Mucosa of rectum (tissue), 2 donors: ENCODE data around the gene TXNDC11.

Source experiments
- H3K27ac ChIP-seq, 2 donors: one replicate each; pipeline ENCODE4 v1.7.0; 2013; ENCODE audit warnings: inconsistent platforms in 2 of 2, low read depth in 2 of 2, low read length in 2 of 2
- H3K27me3 ChIP-seq, 2 donors: one replicate each; pipeline ENCODE4 v1.7.0; 2013; ENCODE audit warnings: low read length in 2 of 2; ENCODE audit not compliant: control insufficient read depth in 2 of 2, insufficient read depth in 2 of 2
- H3K36me3 ChIP-seq, 2 donors: one replicate each; pipeline ENCODE4 v1.7.0; 2013; ENCODE audit warnings: low read length in 2 of 2; ENCODE audit not compliant: control insufficient read depth in 2 of 2, insufficient read depth in 2 of 2
- H3K4me1 ChIP-seq, 2 donors: one replicate each; pipeline ENCODE4 v1.7.0; 2013; ENCODE audit warnings: low read length in 2 of 2, mild to moderate bottlenecking in 1 of 2; ENCODE audit not compliant: control insufficient read depth in 2 of 2, insufficient read depth in 2 of 2
- H3K4me3 ChIP-seq, 2 donors: one replicate each; pipeline ENCODE4 v1.7.0; 2013; ENCODE audit warnings: low read length in 2 of 2
- H3K9ac ChIP-seq, 2 donors: one replicate each; pipeline ENCODE4 v1.7.0; 2013; ENCODE audit warnings: low read length in 2 of 2, low read depth in 1 of 2, mild to moderate bottlenecking in 1 of 2
- H3K9me3 ChIP-seq, 2 donors: one replicate each; pipeline ENCODE4 v1.7.0; 2013; ENCODE audit warnings: low read length in 2 of 2; ENCODE audit not compliant: control insufficient read depth in 2 of 2
- donor health status: healthy.
- donor health status: Normal muscosa, but diverticular disease.

TXNDC11 gene

DNA sequence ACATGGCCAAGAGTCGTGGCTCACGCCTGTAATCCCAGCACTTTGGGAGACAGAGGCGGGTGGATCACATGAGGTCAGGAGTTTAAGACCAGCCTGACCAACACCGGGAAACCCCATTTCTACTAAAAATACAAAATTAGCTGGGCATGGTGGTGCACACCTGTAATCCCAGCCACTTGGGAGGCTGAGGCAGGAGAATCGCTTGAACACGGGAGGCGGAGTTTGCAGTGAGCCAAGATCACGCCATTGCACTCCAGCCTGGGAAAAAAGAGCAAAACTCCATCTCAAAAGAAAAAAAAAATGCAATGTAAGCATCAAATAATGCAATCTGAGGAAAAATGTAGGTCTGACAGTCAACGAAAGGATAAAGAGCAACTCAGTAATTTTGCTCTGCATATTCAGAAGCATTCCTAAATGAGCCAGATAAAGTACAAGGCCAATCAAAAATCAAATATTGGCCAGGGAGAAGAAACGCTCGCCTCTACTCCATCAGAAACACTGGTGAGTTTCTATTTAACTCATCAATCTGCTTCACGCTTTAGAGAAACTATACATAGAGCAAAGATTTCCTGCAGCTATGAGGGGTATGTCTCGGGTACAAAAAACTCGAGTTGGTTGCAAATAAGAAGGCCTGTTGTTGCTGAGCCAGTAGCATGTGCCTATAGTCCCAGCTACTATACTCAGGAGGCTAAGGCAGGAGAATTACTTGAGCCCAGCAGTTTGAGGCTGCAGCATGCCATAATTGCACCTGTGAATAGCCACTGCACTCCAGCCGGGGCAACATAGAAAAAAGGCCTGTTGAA lies 3.7 kb downstream of the TXNDC11 start:
- no peak overlapping the region for H3K27ac ChIP-seq
- peaks cover 25% of the 10 kb centered on the region in 2 donors for H3K4me1 ChIP-seq
- peak overlapping the region in 1 of 2 donors; percentile 52 for H3K4me3 ChIP-seq

DNA sequence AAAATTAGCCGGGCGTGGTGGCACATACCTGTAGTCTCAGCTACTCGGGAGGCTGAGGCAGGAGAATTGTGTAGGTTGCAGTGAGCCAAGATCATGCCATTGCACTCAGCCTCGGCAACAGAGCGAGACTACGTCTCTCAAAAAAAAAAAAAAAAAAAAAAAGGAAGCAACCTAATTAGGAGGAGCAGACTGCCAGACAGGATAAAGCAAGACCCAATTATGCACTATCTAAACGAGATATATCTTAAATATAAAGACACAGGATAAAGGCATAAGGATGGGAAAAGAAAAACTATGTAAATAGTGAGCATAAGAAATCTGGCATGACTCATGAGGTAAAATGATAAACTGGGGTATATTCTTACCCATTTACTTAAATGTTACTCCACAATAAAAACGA lies 4.9 kb downstream of the TXNDC11 start:
- Histone ChIP-seq H3K9me3 (no peaks in the 10 kb centered on the region), H3K27ac (no peak overlapping the region), H3K36me3 (peaks cover 30 to 32% of the 10 kb centered on the region in 2 donors), H3K4me1 (peaks cover 19 to 23% of the 10 kb centered on the region in 2 donors), H3K27me3 (no peaks in the 10 kb centered on the region), H3K4me3 (no peak overlapping the region), H3K9ac (no peak overlapping the region)

More for the DNA sequence above, 3.7 kb downstream of the TXNDC11 start:
- Histone ChIP-seq H3K27me3 (no peaks in the 10 kb centered on the region), H3K9me3 (no peaks in the 10 kb centered on the region), H3K9ac (peak overlapping the region in 1 of 2 donors; percentile 27), H3K36me3 (peaks cover 27 to 29% of the 10 kb centered on the region in 2 donors)

DNA sequence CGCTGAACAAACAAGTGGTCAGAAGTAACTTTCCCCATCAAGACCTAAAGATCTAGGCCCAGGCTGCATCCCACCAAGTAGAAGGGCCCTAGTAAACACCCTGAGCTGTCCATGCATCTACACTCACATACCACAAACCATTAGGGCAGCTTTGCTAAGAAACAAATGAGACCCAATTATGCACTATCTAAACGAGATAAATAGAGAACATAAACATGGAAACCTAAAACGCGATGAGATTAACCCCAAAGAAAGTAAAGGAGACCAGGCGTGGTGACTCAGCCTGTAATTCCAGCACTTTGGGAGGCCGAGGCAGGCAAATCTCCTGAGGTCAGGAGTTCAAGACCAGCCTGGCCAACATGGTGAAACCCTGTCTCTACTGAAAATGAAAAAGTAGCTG lies 5.8 kb downstream of the TXNDC11 start:
- peaks cover 21 to 27% of the 10 kb centered on the region in 2 donors for H3K4me1 ChIP-seq
- no peaks in the 10 kb centered on the region for H3K9me3 ChIP-seq

GRCh38 chr16:11735787-11736186 lies 6.9 kb downstream of the TXNDC11 start:
- peaks cover 20 to 21% of the 10 kb centered on the region in 2 donors for H3K4me1 ChIP-seq
- peaks cover 42 to 48% of the 10 kb centered on the region in 2 donors for H3K36me3 ChIP-seq
- H3K9ac ChIP-seq = no peak overlapping the region
- no peaks in the 10 kb centered on the region for H3K9me3 ChIP-seq
- H3K27me3 ChIP-seq = no peaks in the 10 kb centered on the region
- H3K27ac ChIP-seq = no peak overlapping the region
- no peak overlapping the region for H3K4me3 ChIP-seq

More for the DNA sequence above, 5.8 kb downstream of the TXNDC11 start:
- no peak overlapping the region for H3K27ac ChIP-seq
- peaks cover 37 to 40% of the 10 kb centered on the region in 2 donors for H3K36me3 ChIP-seq
- H3K4me3 ChIP-seq = no peak overlapping the region
- no peak overlapping the region for H3K9ac ChIP-seq
- no peaks in the 10 kb centered on the region for H3K27me3 ChIP-seq

- Histone ChIP-seq H3K4me1 (peaks cover 12 to 14% of the 10 kb centered on the region in 2 donors), H3K27ac (peak overlapping the region; percentile 16 to 27), H3K4me3 (no peak overlapping the region), H3K27me3 (no peaks in the 10 kb centered on the region), H3K9me3 (no peaks in the 10 kb centered on the region), H3K36me3 (peaks cover 51 to 58% of the 10 kb centered on the region in 2 donors), H3K9ac (no peak overlapping the region)
Observed at GRCh38 chr16:11734653-11735043, 8.0 kb downstream of the TXNDC11 start.

- Histone ChIP-seq H3K9me3 (no peaks in the 10 kb centered on the region), H3K4me3 (no peak overlapping the region), H3K27me3 (no peaks in the 10 kb centered on the region), H3K27ac (peak overlapping the region; percentile 16 to 27), H3K36me3 (peaks cover 55 to 62% of the 10 kb centered on the region in 2 donors), H3K9ac (no peak overlapping the region), H3K4me1 (peaks cover 12 to 14% of the 10 kb centered on the region in 2 donors)
Observed at GRCh38 chr16:11734025-11734652, 8.5 kb downstream of the TXNDC11 start.

GRCh38 chr16:11731222-11731621 lies 11.4 kb downstream of the TXNDC11 start:
- Histone ChIP-seq H3K27ac (no peak overlapping the region), H3K4me1 (peaks cover 6 to 9% of the 10 kb centered on the region in 2 donors), H3K9ac (no peak overlapping the region), H3K27me3 (no peaks in the 10 kb centered on the region), H3K36me3 (peaks cover 57 to 61% of the 10 kb centered on the region in 2 donors), H3K9me3 (no peaks in the 10 kb centered on the region), H3K4me3 (no peak overlapping the region)

GRCh38 chr16:11729787-11730186 lies 12.9 kb downstream of the TXNDC11 start:
- Histone ChIP-seq H3K9me3 (no peaks in the 10 kb centered on the region), H3K4me3 (no peak overlapping the region), H3K9ac (no peak overlapping the region), H3K36me3 (peaks cover 50 to 57% of the 10 kb centered on the region in 2 donors), H3K27ac (no peak overlapping the region), H3K27me3 (no peaks in the 10 kb centered on the region), H3K4me1 (peaks cover 6 to 9% of the 10 kb centered on the region in 2 donors)

GRCh38 chr16:11727796-11728543 lies 14.7 kb downstream of the TXNDC11 start:
- Histone ChIP-seq H3K27ac (peak overlapping the region; percentile 2 to 3), H3K36me3 (peaks cover 52 to 59% of the 10 kb centered on the region in 2 donors), H3K9ac (no peak overlapping the region)

More at GRCh38 chr16:11727796-11728543, 14.7 kb downstream of the TXNDC11 start:
- Histone ChIP-seq H3K9me3 (no peaks in the 10 kb centered on the region), H3K4me3 (no peak overlapping the region), H3K4me1 (peaks cover 6 to 9% of the 10 kb centered on the region in 2 donors), H3K27me3 (no peaks in the 10 kb centered on the region)
